Choroid plexus epithelial cell (primary cell): ENCODE results near the gene ANTXRL.

Source experiments
- DNase-seq: peaks from one replicate; pipeline ENCODE4 v3.0.0-alpha.2; 2010; ENCODE audit warnings: low read depth
- H3K4me3 ChIP-seq: 2 replicates; pipeline ENCODE4 v1.5.1; 2011; ENCODE audit warnings: low read depth, mild to moderate bottlenecking, control low read depth, low read length, moderate library complexity
- CTCF ChIP-seq: conservative IDR thresholded peaks from 2 replicates; pipeline ENCODE4 v1.5.1; 2011; ENCODE audit warnings: low read depth, mild to moderate bottlenecking, control low read depth, inconsistent platforms, low read length, moderate library complexity

Gene ANTXRL

GRCh38 chr10:46323176-46323575, 36.4 kb downstream of the ANTXRL start:
- no peak for DNase-seq
- TF ChIP-seq CTCF: no peak
- H3K4me3 ChIP-seq: no peak overlapping the region

GRCh38 chr10:46325021-46325420, 38.2 kb downstream of the ANTXRL start:
- no peak overlapping the region for H3K4me3 ChIP-seq
- peak; percentile 71 for TF ChIP-seq CTCF
- DNase-seq: peak; percentile 45

GRCh38 chr10:46326066-46326465, 39.3 kb downstream of the ANTXRL start:
- no peak for TF ChIP-seq CTCF
- DNase-seq: no peak

GRCh38 chr10:46326971-46327370, 40.2 kb downstream of the ANTXRL start:
- no peak for DNase-seq
- H3K4me3 ChIP-seq: no peak overlapping the region
- TF ChIP-seq CTCF: no peak

More at GRCh38 chr10:46326066-46326465, 39.3 kb downstream of the ANTXRL start:
- H3K4me3 ChIP-seq: no peak overlapping the region

GRCh38 chr10:46327685-46328084, 40.9 kb downstream of the ANTXRL start:
- no peak overlapping the region for H3K4me3 ChIP-seq
- no peak for TF ChIP-seq CTCF
- DNase-seq: no peak

GRCh38 chr10:46328853-46329689, 42.3 kb downstream of the ANTXRL start:
- no peak for DNase-seq
- no peak for TF ChIP-seq CTCF
- no peak overlapping the region for H3K4me3 ChIP-seq

- H3K4me3 ChIP-seq: no peak overlapping the region
- no peak for TF ChIP-seq CTCF
- DNase-seq: peak; percentile 72
These were observed 42.9 kb downstream of the ANTXRL start for GRCh38 chr10:46329690-46330016.
